Activated T-helper 17 cell treated with anti-CD3 and anti-CD28 coated beads, Interleukin-2, amount 50 U/mL, for 72 hours (primary cell): ENCODE data around the gene TICAM2. TPM values are rescaled to one million over a fixed set of nuclear protein-coding genes. Genes with fewer than 3 reads are reported as not detected.
A peak's percentile ranks its signal among the peaks of the same experiment; 100 is the strongest.

Experiments used
- ATAC-seq: fragments of 150-1000 bp; cut with Tn5 transposase; replicated peaks from 2 replicates; pipeline ENCODE4 v1.10.0; 2021; ENCODE audit warnings: mild to moderate bottlenecking, moderate library complexity
- H3K27ac Mint-ChIP-seq: one replicate; pipeline ENCODE4 v1.8.0; 2022; ENCODE audit warnings: mixed read lengths
- H3K27me3 Mint-ChIP-seq: one replicate; pipeline ENCODE4 v1.8.0; 2022; ENCODE audit warnings: mixed read lengths
- H3K36me3 Mint-ChIP-seq: one replicate; pipeline ENCODE4 v1.8.0; 2022; ENCODE audit warnings: low read depth, mild to moderate bottlenecking, mixed read lengths
- H3K4me1 Mint-ChIP-seq: one replicate; pipeline ENCODE4 v1.8.0; 2022; ENCODE audit warnings: mixed read lengths
- H3K4me3 Mint-ChIP-seq: one replicate; pipeline ENCODE4 v1.8.0; 2022; ENCODE audit warnings: mild to moderate bottlenecking, mixed read lengths
- H3K9me3 Mint-ChIP-seq: one replicate; pipeline ENCODE4 v1.8.0; 2022; ENCODE audit warnings: mixed read lengths
- total RNA-seq, 2 donors: library from RNA; stranded (reverse); gene quantifications; one replicate each; pipeline ENCODE4 v1.2.3, GENCODE V29; 2022

TICAM2 gene
- total RNA-seq, 2 donors from 2014 or later: 0.56 to 3.6 TPM

DNA sequence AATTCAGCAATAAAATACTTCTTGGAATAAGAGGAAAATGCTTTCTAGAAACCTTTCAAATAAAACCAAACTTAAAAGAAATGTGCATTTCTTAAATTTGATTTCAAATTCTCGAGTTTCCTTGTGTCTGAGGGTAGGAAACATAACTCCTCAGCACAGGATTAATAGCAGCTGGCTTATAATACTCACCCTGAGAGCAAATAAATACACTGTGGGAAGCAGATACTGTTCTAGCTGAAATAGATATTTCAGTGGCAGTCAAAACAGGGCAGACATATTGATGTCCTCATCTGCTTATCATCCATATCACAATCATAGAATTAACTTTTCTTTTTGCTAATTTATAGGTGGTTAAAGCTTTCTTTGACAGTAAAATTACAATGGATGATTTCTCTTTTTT, 33.6 kb downstream of the TICAM2 start:
- Mint-ChIP-seq H3K9me3 (no peaks in the 10 kb centered on the region), H3K27ac (no peak overlapping the region), H3K4me3 (no peak overlapping the region), H3K36me3 (no peaks in the 10 kb centered on the region), H3K4me1 (no peaks in the 10 kb centered on the region), H3K27me3 (peaks cover 4% of the 10 kb centered on the region)
- ATAC-seq: no peak

DNA sequence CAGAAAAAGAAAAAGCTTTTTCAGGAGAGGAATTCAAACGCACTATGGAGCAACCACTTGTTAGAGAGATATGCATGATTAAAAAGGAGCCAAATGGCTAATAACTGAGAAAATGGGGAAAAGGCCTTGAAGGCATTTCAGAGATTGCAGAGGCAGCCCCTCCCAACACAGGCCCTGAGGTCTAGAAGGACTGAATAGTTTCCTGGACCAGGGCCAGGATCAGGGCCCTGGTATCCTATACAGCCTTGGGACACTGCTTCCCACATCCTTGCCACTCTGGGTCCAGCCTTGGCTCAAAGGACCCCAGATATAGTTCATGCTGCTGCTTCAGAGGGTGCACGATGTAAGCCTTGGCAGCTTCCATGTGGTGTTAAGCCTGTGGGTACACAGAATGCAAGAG, 37.0 kb downstream of the TICAM2 start:
- Mint-ChIP-seq H3K9me3 (peaks cover 4% of the 10 kb centered on the region), H3K27me3 (peaks cover 17% of the 10 kb centered on the region), H3K27ac (no peak overlapping the region), H3K4me1 (no peaks in the 10 kb centered on the region), H3K4me3 (no peak overlapping the region), H3K36me3 (no peaks in the 10 kb centered on the region)
- no peak for ATAC-seq

DNA sequence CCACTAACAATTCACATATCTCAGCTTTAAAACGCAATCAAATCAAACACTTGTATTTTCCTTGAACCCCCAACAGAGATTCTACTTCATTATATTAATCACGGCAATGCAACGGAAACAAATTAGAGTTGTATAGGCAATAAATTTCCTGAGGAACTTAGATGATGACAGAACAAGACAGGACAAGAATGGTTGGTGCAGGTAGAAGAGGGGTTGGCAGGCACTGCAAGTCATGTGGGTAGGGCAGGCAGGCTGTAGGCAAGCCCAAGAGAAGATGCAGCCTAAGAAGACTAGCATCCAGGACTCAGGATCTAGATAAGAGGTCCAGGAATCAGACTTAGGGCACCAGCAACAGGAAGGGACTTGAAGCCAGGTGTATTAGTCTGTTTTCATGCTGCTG, 41.1 kb downstream of the TICAM2 start:
- H3K27ac Mint-ChIP-seq: no peak overlapping the region

DNA sequence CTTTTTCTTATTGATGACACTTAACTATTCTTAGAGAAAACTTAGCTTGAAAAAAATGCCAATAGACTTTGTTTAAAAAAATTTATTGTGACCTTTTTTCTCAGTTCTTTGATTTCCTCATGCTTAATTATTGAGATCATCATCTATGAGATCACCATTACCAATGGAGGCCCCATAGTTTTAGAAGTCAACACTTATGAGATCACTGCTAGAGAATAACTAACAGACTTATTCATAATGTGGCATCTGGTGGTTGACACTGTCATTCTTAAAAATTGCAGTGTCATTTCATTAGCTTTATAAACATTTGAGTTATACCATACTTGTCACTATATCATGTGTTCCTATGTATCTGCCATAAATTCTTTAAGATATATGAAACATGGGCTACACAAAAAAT, 42.8 kb downstream of the TICAM2 start:
- peaks cover 4% of the 10 kb centered on the region for H3K9me3 Mint-ChIP-seq
- H3K4me3 Mint-ChIP-seq: no peak overlapping the region
- H3K36me3 Mint-ChIP-seq: no peaks in the 10 kb centered on the region
- peaks cover 23% of the 10 kb centered on the region for H3K27me3 Mint-ChIP-seq
- no peaks in the 10 kb centered on the region for H3K4me1 Mint-ChIP-seq
- ATAC-seq: peak; percentile 29
- no peak overlapping the region for H3K27ac Mint-ChIP-seq

More for the DNA sequence above, 41.1 kb downstream of the TICAM2 start:
- Mint-ChIP-seq H3K4me1 (no peaks in the 10 kb centered on the region), H3K36me3 (no peaks in the 10 kb centered on the region), H3K27me3 (peaks cover 24% of the 10 kb centered on the region), H3K9me3 (peaks cover 4% of the 10 kb centered on the region), H3K4me3 (no peak overlapping the region)
- ATAC-seq: no peak

DNA sequence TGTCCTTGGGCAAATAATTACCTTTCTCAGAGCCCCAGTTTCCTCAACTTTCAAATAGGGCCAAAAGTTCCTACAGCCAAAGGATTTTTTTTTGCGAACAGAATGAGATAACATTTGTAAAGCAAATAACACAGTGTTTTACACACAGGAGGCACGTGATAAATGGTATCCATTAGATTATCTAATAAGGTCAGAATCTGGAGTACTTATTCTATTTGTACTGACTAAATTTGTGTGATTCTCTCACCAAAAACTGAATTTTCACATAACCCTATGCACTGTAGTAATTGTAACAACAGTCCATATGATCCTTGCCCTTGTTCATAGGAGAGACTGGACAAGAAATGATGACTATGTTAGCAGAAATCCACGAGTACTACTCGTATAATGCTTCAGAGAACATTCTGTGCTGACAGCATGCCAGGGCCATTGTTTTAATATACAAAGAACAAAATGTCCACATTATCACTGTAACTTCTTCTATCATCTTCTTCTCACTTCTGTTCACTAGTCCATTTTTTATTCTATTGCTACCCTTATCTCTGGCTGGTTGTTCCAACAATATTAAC, 43.8 kb downstream of the TICAM2 start:
- H3K27me3 Mint-ChIP-seq: peaks cover 21% of the 10 kb centered on the region
- no peak for ATAC-seq
- peaks cover 4% of the 10 kb centered on the region for H3K9me3 Mint-ChIP-seq
- H3K4me1 Mint-ChIP-seq: no peaks in the 10 kb centered on the region
- H3K27ac Mint-ChIP-seq: no peak overlapping the region
- H3K4me3 Mint-ChIP-seq: no peak overlapping the region
- H3K36me3 Mint-ChIP-seq: no peaks in the 10 kb centered on the region

DNA sequence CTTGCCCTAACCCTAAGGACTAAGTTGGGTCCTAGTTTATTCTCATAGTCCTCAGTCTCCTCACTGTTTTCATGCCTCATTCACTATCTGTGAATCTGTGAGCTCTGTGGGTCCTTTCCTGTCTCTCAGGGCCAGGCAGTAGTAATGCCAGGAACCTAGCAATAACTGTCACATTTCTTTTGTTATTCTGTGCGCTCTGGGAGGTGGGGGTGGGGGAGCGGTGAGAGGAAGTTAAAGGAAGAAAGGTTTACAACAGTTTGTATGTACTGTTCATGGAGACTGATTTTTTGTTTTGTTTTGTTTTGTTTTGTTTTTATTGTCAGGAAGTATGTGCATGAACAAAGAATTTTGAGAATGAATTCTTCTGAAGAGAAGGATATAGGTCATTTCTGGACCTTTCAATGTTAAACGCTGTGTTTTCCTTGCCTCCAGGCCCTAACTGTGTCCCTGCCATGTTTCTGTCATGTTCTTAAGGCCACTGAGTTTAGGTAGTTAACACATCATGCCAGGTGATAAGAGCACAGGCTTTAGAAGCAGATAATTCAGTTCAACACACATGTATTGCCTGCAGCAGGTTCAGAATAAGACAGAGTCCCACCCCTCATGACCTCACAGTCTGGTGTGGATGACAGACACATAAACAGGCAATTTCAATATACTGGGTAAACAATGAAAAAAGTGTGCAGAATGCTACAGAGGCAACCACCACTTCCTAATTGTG, 44.5 kb downstream of the TICAM2 start:
- Mint-ChIP-seq H3K36me3 (no peaks in the 10 kb centered on the region), H3K27me3 (peaks cover 15% of the 10 kb centered on the region), H3K27ac (no peak overlapping the region), H3K4me1 (no peaks in the 10 kb centered on the region), H3K9me3 (peaks cover 4% of the 10 kb centered on the region), H3K4me3 (no peak overlapping the region)
- no peak for ATAC-seq

DNA sequence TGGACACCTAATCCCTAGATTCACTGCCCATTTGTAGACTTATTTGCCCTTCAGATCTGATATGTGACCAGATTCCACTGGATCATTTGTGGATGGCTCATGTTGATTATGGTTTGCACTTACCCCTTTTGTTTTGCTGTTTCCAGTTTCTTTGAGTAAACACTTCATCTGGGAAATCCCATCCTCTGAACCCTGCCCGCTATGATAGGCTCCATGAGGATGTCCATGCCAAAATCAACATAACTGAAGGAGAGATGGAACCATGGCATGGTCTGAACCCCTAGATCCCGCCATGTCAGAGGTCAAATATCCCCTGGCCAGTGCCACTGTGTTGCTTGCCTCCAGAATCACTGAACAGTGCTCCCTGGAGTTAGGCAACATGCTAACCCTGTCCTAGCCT, 46.0 kb downstream of the TICAM2 start:
- H3K27me3 Mint-ChIP-seq: peaks cover 21% of the 10 kb centered on the region
- no peak overlapping the region for H3K4me3 Mint-ChIP-seq
- H3K4me1 Mint-ChIP-seq: no peaks in the 10 kb centered on the region
- ATAC-seq: no peak
- H3K36me3 Mint-ChIP-seq: no peaks in the 10 kb centered on the region
- H3K9me3 Mint-ChIP-seq: peaks cover 2% of the 10 kb centered on the region
- no peak overlapping the region for H3K27ac Mint-ChIP-seq

DNA sequence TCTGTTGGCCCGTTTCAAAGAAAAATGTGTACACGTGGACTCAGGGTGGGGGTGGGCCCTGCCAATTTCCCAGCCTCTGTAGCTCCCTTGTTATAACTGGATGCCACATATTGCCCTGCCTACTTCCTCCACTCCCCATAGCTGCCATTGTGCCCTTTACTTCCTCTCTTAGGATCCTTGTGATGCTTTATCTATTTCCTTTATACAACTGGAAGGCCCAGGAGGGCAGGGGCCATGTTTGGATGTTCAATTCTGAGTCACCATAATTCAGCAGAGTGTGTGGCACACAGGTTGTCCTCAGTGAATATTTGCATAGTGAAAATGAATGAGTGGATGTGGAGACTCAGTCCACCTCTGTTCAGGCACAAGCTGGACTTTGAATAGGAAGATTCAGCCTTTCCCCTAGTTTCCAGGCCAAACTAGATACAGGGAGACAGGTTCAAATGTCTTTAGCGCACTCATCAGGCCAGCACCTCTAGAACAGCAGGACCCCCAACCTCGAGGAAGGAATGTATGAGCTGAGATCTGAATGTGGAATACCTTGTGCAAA, 47.1 kb downstream of the TICAM2 start:
- H3K27me3 Mint-ChIP-seq: peaks cover 17% of the 10 kb centered on the region
- no peak for ATAC-seq
- no peaks in the 10 kb centered on the region for H3K9me3 Mint-ChIP-seq
- H3K27ac Mint-ChIP-seq: no peak overlapping the region
- H3K4me1 Mint-ChIP-seq: no peaks in the 10 kb centered on the region
- no peaks in the 10 kb centered on the region for H3K36me3 Mint-ChIP-seq
- no peak overlapping the region for H3K4me3 Mint-ChIP-seq

DNA sequence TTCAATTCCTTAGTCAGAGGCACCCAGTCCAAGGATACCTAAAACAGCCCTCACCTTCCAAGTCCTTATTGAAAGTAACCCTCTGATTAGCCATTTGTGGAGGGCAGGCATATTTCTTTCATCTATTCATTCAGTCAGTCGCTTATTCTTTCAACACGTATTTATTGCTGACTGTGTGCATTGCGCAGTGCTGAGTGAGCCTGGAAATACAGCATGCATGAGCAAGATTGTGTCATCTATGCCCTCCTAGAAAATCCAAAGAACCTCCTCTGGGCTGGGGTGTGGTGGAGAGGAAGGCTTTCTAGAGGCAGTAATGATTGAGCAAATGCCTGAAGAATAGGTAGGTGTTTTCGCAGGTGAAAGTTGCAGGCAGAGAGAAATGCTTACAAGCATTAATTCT, 49.2 kb downstream of the TICAM2 start:
- H3K4me3 Mint-ChIP-seq: no peak overlapping the region
- no peak for ATAC-seq
- no peak overlapping the region for H3K27ac Mint-ChIP-seq
- peaks cover 12% of the 10 kb centered on the region for H3K27me3 Mint-ChIP-seq
- no peaks in the 10 kb centered on the region for H3K4me1 Mint-ChIP-seq
- no peaks in the 10 kb centered on the region for H3K9me3 Mint-ChIP-seq
- H3K36me3 Mint-ChIP-seq: no peaks in the 10 kb centered on the region

DNA sequence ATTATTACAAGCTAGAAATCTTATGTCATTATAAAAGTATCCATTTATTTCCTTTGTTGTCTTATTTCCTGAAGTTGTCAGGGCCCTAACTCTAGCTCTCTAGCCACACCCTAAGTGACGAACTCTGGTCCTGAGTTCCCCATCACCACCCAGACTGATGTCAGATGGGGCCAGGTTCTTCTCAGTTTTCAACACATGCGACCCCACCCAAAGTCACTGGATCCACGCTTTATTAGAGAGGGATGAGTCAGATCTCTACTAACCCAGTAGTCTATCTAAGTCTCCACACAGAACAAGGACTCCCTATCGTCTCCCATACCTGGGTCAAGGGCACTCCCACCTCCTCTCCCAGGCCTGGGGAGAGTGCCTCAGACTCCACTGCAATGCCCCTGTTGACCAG, 50.9 kb downstream of the TICAM2 start:
- Mint-ChIP-seq H3K9me3 (no peaks in the 10 kb centered on the region), H3K4me3 (no peak overlapping the region), H3K36me3 (no peaks in the 10 kb centered on the region), H3K27ac (no peak overlapping the region), H3K27me3 (peaks cover 12% of the 10 kb centered on the region), H3K4me1 (no peaks in the 10 kb centered on the region)
- no peak for ATAC-seq

DNA sequence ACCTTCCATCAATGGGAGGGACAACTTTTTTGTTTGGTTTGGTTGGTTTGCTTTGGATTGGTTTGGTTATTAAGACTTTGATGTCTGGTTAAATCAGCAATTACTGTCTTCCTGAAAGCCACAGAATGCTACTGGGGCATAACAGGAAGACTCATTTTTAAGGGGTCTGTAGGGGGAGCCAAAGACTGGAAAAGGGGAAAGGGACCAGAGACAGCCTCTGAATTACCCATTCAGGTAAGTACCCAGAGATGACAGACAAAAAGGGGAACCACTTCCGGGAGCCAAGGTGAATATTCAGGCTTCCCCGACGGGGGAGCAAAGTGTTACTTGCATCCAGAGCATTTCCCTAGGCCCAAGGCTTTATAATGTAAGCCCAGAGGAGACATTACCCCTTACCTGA, 53.1 kb downstream of the TICAM2 start:
- Mint-ChIP-seq H3K9me3 (no peaks in the 10 kb centered on the region), H3K27ac (no peak overlapping the region), H3K27me3 (peaks cover 9% of the 10 kb centered on the region), H3K36me3 (peaks cover 9% of the 10 kb centered on the region), H3K4me3 (no peak overlapping the region), H3K4me1 (no peaks in the 10 kb centered on the region)
- ATAC-seq: no peak

DNA sequence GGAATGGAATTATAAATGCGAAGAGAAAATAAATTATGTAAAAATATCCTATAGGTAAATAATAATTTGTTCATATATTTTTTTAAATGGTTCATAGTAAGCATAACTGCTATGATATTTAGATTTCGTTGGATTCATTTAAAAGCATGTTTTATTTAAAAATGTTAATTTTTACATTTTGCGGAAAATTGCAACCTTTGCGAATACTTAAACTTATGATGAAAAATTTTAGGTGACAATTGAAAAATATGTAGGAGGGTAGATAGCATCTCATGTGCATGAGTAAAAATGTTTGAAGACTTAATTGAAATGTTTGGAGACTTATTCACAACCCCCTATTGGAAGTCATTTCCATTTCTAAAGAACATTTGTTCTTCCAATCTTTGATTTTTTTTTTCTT, 53.6 kb downstream of the TICAM2 start:
- ATAC-seq: no peak
- Mint-ChIP-seq H3K4me1 (no peaks in the 10 kb centered on the region), H3K27ac (no peak overlapping the region), H3K4me3 (no peak overlapping the region), H3K27me3 (peaks cover 9% of the 10 kb centered on the region), H3K36me3 (peaks cover 14% of the 10 kb centered on the region), H3K9me3 (no peaks in the 10 kb centered on the region)

DNA sequence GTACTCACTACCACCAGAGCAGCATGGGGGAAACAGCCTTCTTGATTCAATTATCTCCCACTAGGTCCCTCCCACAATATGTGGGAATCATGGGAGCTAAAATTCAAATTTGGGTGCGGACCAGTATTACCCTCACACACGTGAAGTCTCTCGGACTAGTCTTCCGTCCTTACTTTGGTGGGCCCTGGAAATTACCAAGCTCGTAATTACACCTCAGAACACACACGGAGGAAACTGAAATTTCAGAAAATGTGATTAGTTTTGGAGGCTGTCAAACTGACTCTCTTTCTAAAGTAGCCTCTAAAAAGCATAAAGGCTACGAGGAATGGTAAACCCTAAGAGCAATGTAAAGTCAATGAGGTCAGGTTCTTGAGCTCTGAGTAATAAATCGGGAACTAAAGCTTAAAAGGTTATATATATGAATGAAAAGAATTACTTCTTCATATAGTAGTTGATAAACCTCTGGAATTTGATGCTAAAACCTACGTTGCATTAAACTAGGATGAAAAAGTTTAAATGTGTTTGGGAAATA, 56.9 kb downstream of the TICAM2 start:
- no peaks in the 10 kb centered on the region for H3K27me3 Mint-ChIP-seq
- peaks cover 47% of the 10 kb centered on the region for H3K36me3 Mint-ChIP-seq
- no peak for ATAC-seq
- no peaks in the 10 kb centered on the region for H3K9me3 Mint-ChIP-seq
- H3K4me3 Mint-ChIP-seq: peak overlapping the region; percentile 93
- H3K27ac Mint-ChIP-seq: peak overlapping the region; percentile 97
- H3K4me1 Mint-ChIP-seq: peaks cover 8% of the 10 kb centered on the region

DNA sequence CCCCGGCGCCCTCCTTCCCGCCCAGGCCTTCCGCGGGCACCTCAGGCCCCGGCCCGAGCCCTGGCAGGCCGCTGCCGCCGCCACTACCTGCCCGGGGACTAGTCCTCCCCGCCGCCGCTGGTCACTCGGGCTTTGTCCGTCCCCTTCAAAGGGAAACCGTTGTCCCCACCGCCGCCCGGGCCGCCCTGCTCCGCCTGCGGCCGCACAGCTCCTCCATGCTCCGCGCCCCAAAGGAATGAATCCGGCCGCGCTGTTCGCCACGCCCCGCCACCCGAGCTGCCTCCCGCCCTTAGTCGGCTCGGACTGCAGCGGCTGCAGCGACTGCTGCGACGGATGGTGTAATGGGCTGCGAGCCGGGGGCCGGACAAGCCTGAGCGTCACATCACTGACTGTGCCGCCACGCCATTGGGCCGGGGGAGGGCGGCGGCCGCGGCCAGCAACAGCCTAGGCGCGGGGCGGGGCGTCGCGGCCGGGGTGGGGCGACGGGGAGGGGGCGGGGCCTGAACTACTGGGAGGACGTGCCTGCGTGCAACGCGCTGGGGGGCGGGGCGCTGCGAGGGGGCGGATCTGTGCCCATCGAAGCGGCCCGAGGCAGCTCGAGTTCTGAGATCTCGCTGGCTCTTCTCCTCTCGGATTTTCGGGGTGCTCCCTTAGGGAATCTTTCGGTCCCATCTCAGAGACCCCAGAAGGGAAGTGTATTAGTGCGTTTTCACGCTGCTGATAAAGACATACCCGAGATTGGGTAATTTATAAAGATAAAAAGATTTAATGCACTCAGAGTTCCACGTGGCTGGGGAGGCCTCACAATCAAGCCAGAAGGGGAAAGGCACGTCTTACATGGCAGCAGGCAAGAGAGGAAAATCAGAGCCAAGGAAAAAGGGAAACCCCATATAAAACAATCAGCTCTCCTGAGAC, 57.6 kb downstream of the TICAM2 start, which contains the start of gene FEM1C:
FEM1C (minus strand) TSS at position 340 of the 915 bp plus-strand sequence. CDS start 1,282 bp downstream, outside the sequence.
- no peaks in the 10 kb centered on the region for H3K27me3 Mint-ChIP-seq
- peaks cover 54% of the 10 kb centered on the region for H3K36me3 Mint-ChIP-seq

More for the DNA sequence above, 57.6 kb downstream of the TICAM2 start, which contains the start of gene FEM1C:
- Mint-ChIP-seq H3K9me3 (no peaks in the 10 kb centered on the region), H3K4me1 (peaks cover 15% of the 10 kb centered on the region), H3K27ac (peak within 1 kb of the TSS; percentile 97), H3K4me3 (peak within 1 kb of the TSS; percentile 93)
- peak; percentile 97 for ATAC-seq
